DND-41 (cell line): ENCODE data around the gene SLC26A11.

Experiments
- CTCF ChIP-seq: IDR thresholded peaks from 2 replicates; pipeline ENCODE4 v1.5.1; 2012; ENCODE audit warnings: borderline replicate concordance, low read length, moderate library complexity, mild to moderate bottlenecking; ENCODE audit not compliant: poor library complexity, severe bottlenecking; ENCODE audit errors: extremely low read depth
- EZH2 ChIP-seq: IDR thresholded peaks from 3 replicates; pipeline ENCODE4 v1.6.1; 2012; ENCODE audit warnings: borderline replicate concordance, low read depth, mild to moderate bottlenecking, moderate library complexity, low read length, inconsistent platforms; ENCODE audit not compliant: severe bottlenecking

DNA sequence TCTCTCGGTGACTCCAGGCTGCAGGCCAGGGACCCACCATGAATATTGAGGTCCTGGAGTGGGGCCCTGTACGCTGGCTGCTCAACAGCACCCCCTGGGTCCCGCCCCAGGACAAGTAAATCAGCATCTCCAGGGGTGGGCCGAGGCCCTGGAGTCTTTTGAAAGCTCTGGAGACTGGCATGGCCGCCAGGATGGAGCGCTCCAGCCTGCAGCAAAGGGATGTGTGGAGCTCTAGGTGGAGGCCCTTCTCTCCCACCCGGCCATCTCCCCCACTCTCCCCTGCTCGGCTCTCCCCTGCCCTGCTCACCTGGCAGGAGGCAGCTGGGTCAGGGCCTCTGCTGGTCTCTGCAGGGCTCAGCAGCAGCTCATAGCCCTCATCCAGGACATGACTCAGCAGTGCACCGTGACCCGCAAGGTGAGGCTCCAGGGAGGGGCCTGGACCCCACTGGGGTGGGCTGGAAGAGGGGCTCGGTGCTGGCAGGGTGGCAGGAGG, 16.7 kb upstream of the SLC26A11 start:
- peak; percentile 9 for TF ChIP-seq CTCF
- TF ChIP-seq EZH2, result no peak
